ENCODE measurements around the gene NAGPA.

NAGPA gene

DNA sequence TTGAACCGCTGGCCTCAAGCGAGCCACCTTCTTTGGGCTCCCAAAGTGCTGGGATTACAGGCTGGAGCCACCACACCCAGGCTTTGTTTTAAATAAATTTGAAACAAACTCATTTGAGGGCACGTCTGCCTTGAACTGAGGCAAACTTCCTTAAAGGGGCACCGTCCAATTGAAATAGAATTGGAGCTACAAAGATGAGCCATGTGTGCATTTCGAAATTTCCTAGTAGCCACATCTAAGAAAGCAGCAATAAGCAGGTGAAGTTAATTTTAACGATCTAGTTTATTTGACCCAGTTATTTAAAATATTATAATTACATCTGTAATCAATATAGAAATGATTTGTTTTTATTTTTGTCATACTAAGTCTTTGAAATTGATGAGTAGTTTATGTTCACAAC, 32.8 kb upstream of the NAGPA start:
- TF ChIP-seq, protein P1, sequence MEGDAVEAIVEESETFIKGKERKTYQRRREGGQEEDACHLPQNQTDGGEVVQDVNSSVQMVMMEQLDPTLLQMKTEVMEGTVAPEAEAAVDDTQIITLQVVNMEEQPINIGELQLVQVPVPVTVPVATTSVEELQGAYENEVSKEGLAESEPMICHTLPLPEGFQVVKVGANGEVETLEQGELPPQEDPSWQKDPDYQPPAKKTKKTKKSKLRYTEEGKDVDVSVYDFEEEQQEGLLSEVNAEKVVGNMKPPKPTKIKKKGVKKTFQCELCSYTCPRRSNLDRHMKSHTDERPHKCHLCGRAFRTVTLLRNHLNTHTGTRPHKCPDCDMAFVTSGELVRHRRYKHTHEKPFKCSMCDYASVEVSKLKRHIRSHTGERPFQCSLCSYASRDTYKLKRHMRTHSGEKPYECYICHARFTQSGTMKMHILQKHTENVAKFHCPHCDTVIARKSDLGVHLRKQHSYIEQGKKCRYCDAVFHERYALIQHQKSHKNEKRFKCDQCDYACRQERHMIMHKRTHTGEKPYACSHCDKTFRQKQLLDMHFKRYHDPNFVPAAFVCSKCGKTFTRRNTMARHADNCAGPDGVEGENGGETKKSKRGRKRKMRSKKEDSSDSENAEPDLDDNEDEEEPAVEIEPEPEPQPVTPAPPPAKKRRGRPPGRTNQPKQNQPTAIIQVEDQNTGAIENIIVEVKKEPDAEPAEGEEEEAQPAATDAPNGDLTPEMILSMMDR (IDR thresholded peaks at IDR 0.05; ENCODE audit: control insufficient read depth, extremely low read depth, insufficient read depth) = no peak
- DNase-seq (ENCODE audit: low read depth) = no peak
- H3K4me3 ChIP-seq (ENCODE audit: low read depth, low read length) = no peak overlapping the region

DNA sequence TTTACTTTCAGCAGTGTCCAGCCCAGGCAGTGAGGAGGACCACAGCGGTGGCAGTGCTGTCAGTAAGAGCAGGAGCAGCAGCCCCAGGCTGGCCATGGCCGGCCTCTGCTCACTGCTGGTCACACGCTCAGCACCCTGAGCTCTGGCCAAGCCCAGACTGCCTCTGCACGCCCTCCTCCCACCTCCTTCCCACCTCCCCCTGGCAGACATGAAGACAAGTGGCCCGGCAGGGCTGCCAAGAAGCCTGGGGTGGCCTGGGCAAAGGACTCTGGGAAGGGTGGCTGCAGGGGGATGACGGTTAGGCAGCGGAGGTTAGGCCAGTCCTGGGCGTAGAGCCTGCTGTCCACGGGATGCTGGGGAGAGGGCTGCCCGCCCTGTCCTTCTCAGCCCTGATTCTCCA, 32.1 kb upstream of the NAGPA start, which contains the start of gene C16orf89:
C16orf89 (minus strand) TSS at position 144 of the 400 bp plus-strand sequence; CDS start at position 96, 48 bp downstream.
- TF ChIP-seq, protein P1 (IDR thresholded peaks at IDR 0.05; ENCODE audit: control insufficient read depth, extremely low read depth, insufficient read depth) = no peak
- DNase-seq (ENCODE audit: low read depth) = no peak
- peak within 1 kb of the TSS; percentile 5; the same call in 1 of the 2 replicates for H3K4me3 ChIP-seq (ENCODE audit: low read depth, low read length)

DNA sequence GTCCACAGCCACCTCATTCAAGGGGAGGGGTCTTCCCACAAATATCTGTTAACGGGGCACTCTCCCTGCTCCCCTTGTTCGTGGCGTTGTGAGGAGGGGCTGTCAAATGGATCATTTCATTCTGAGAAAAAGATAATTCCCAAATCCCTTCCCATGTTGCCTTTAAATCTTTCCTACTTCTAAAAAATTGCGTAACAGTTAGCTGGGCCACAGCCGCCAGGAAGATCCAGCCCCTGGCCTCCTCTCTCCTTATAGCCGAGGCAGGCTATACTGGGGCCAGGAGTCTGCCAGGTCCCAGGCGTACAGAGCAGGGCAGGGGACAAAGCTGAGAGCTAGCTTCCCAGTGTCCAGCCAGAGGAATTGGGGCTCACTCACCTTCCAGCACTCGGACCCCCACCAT, 31.6 kb upstream of the NAGPA start:
- H3K4me3 ChIP-seq (ENCODE audit: low read depth, low read length) = peak overlapping the region; percentile 5; the same call in 1 of the 2 replicates
- TF ChIP-seq, protein P1 (IDR thresholded peaks at IDR 0.05; ENCODE audit: control insufficient read depth, extremely low read depth, insufficient read depth) = no peak

DNA sequence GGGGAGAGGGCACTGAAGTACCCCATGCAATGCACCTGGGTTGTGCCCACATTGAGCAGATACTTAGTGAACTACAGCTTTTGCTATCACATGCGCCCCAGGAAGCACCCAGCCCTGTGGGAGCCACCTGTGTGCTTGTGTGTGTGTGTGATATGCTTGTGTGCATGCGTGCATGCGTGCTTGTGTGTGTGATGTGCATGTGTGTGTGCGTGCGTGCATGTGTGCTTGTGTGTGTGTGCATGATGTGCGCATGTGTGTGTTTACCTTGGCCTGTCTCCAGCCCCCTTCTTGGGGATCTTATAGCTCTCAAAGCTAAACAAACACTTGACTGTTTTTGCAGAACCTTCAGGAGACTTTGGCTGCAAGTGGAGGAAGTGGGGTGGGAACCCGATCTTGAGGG, 31.2 kb upstream of the NAGPA start:
- peak; percentile 68 for DNase-seq (ENCODE audit: low read depth)
- TF ChIP-seq, protein P1 (IDR thresholded peaks at IDR 0.05; ENCODE audit: control insufficient read depth, extremely low read depth, insufficient read depth) = no peak
- H3K4me3 ChIP-seq (ENCODE audit: low read depth, low read length) = peak overlapping the region; percentile 5; the same call in 1 of the 2 replicates

More for the DNA sequence above, 31.6 kb upstream of the NAGPA start:
- no peak for DNase-seq (ENCODE audit: low read depth)

DNA sequence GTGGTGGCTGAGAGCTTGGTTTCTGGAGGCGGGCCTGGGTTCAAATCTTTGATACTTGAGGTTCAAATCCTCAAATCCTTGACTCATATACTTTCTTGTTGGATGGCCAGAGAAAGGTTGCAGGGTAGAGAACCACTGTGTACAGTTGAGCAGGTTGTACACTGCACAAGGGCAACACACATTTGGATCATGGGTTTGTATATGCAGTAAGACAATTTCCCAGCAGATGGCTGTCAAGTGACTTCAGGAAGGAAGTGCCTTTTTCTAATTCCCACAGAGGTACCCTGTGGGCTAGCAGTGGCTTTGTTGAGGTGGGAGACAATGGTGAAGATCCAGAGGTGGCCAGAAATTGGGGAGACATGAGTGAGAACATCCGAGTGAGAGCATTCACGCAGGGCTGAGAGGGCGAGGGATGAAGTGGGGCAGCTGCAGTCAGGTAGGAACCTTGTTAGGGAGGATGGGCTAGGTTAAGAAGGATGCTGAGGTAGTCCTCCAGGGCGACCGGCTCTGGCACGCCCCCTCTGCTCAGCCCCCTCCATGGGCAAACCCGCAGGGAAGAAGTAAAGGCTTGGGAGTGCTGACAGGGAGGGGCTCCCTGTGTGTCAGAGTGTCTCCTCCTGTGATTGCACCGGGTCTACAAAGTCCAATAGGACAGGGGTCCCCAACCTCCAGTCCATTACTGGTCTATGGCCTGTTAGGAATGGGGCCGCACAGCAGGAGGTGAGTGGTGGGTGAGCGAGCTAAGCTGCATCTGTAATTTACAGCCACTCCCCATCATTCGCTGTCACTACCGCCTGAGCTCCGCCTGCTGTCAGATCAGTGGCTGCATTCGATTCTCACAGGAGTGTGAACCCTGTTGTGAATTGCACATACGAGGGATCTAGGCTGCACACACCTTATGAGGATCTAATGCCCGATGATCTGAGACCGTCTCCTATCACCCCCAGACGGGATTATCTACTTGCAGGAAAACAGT, 29.3 kb upstream of the NAGPA start:
- no peak overlapping the region for H3K4me3 ChIP-seq (ENCODE audit: low read depth, low read length)
- no peak for DNase-seq (ENCODE audit: low read depth)

DNA sequence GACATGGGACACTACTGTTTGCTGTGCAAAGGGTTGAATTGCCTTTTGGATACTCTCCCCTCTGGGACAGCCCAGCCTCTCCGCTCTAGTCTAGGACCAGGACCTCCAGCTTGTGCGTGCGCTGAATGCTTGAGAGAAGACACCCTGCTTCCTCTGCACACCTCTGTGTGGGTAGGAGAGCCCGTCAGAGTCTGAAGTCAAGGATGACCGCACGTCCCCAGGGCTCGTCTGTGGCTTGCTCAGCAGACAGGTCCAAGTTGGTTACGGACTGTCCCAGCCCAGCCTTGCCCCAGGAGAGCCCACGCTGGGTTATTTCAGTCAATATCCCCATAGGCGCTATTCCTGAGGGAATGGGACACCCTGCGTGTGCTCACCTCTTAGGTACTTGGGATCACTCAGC, 28.3 kb upstream of the NAGPA start:
- TF ChIP-seq, protein P1 (IDR thresholded peaks at IDR 0.05; ENCODE audit: control insufficient read depth, extremely low read depth, insufficient read depth) = no peak
- DNase-seq (ENCODE audit: low read depth) = no peak
- no peak overlapping the region for H3K4me3 ChIP-seq (ENCODE audit: low read depth, low read length)

More for the DNA sequence above, 29.3 kb upstream of the NAGPA start:
- TF ChIP-seq, protein P1 (IDR thresholded peaks at IDR 0.05; ENCODE audit: control insufficient read depth, extremely low read depth, insufficient read depth) = peak; percentile 15; the same call in 1 of the 2 replicates

Measured in LNCaP clone FGC (cell line).